GM12864 (cell line): ENCODE data around the gene FANCM.
"Not testable (repeated sequence)": the region's sequence is repeated elsewhere in the genome, so short reads cannot be mapped to it uniquely, and the experiment has no call there.

Experiments
- DNase-seq: peaks from one replicate; pipeline ENCODE4 v3.0.0-alpha.2; 2011; ENCODE audit warnings: low read depth
- H3K4me3 ChIP-seq: 2 replicates; pipeline ENCODE4 v1.5.1; 2011; ENCODE audit warnings: mild to moderate bottlenecking, low read depth, low read length, control low read depth
- CTCF ChIP-seq: IDR thresholded peaks from 2 replicates; pipeline ENCODE4 v1.5.1; 2011; ENCODE audit warnings: low read depth, mild to moderate bottlenecking, moderate library complexity, low read length, control low read depth, inconsistent platforms; ENCODE audit errors: missing control alignments

The FANCM gene

GRCh38 chr14:45199230-45199629 is 63.5 kb downstream of the FANCM start:
- DNase-seq = no peak
- no peak for TF ChIP-seq CTCF
- H3K4me3 ChIP-seq = no peak overlapping the region

GRCh38 chr14:45201905-45202304 is 66.2 kb downstream of the FANCM start:
- no peak for DNase-seq
- no peak overlapping the region for H3K4me3 ChIP-seq
- peak; percentile 22 for TF ChIP-seq CTCF

GRCh38 chr14:45204241-45204640 is 68.5 kb downstream of the FANCM start:
- DNase-seq = no peak
- no peak overlapping the region for H3K4me3 ChIP-seq
- no peak for TF ChIP-seq CTCF

GRCh38 chr14:45210159-45210558 is 74.4 kb downstream of the FANCM start:
- TF ChIP-seq CTCF = no peak
- H3K4me3 ChIP-seq = no peak overlapping the region

GRCh38 chr14:45211295-45211694 is 75.6 kb downstream of the FANCM start:
- no peak overlapping the region for H3K4me3 ChIP-seq
- DNase-seq = no peak
- TF ChIP-seq CTCF = no peak

More at GRCh38 chr14:45210159-45210558, 74.4 kb downstream of the FANCM start:
- DNase-seq = no peak

GRCh38 chr14:45212231-45212630 is 76.5 kb downstream of the FANCM start:
- TF ChIP-seq CTCF = no peak

GRCh38 chr14:45213716-45214115 is 78.0 kb downstream of the FANCM start:
- not testable (repeated sequence) for H3K4me3 ChIP-seq, DNase-seq

More at GRCh38 chr14:45212231-45212630, 76.5 kb downstream of the FANCM start:
- DNase-seq = no peak
- no peak overlapping the region for H3K4me3 ChIP-seq

- H3K4me3 ChIP-seq, DNase-seq: not testable (repeated sequence)
Observed at GRCh38 chr14:45214341-45214740, 78.6 kb downstream of the FANCM start.
